AG09319 (cell line): ENCODE measurements around the gene CRNN.

Experiments
- DNase-seq: peaks from one replicate; pipeline ENCODE4 v3.0.0-alpha.2; 2010; ENCODE audit warnings: low read depth; ENCODE audit errors: extremely low read depth
- CTCF ChIP-seq: IDR thresholded peaks from 2 replicates; pipeline ENCODE4 v1.5.1; 2011; ENCODE audit warnings: low read depth, mild to moderate bottlenecking, inconsistent platforms, low read length, moderate library complexity

The CRNN gene

GRCh38 chr1:152413909-152414308 is at the start of gene CRNN:
TSS of gene CRNN (minus strand) at chr1:152414263. CDS start at chr1:152412233, 2,030 bp downstream.
- TF ChIP-seq CTCF: no peak
- DNase-seq: no peak

- DNase-seq: no peak
- no peak for TF ChIP-seq CTCF
These were observed 48.6 kb upstream of the CRNN start for GRCh38 chr1:152462636-152463035.

- peak; percentile 57 for TF ChIP-seq CTCF
- DNase-seq: peak; percentile 20
These were observed 47.5 kb upstream of the CRNN start for GRCh38 chr1:152461544-152461943.

- no peak for DNase-seq
- TF ChIP-seq CTCF: no peak
These were observed 46.5 kb upstream of the CRNN start for GRCh38 chr1:152460529-152460899.

- DNase-seq: peak; percentile 44
- peak; percentile 91 for TF ChIP-seq CTCF
These were observed 45.8 kb upstream of the CRNN start for GRCh38 chr1:152459596-152460528.

GRCh38 chr1:152458384-152459185 is 44.5 kb upstream of the CRNN start:
- peak; percentile 86 for TF ChIP-seq CTCF
- peak; percentile 32 for DNase-seq

- DNase-seq: no peak
- TF ChIP-seq CTCF: no peak
These were observed 43.5 kb upstream of the CRNN start for GRCh38 chr1:152457561-152457960.
